ENCODE data around the gene ORM1.
"Not testable (repeated sequence)": the region's sequence is repeated elsewhere in the genome, so short reads cannot be mapped to it uniquely, and the experiment has no call there.

The ORM1 gene

DNA sequence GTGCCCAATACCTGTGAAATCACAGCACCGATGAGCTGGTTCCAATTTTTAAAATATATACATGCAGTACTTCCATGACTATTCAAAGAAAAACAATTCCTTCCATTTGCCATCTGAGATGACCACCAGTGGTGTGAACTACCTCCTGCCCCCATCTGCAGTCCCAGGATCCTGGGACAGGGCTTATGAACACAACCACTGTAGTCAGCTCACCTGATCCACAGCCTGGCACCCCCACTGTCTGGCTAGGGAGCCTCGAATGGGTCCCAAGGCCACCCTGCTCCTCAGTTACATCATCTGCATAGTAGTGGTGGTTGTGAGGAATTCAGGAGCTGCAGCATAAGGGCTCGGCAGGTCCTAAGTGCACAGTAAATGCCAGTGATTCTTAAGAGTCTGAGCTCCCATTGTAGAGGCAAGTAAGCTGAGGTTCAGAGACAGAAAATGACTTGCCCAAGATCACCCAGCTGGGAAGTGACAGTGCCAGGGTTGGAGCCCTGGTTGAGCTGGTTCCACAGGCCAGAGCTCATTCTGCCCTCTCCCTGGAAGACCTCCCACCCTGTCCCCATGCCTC lies 2.9 kb downstream of the ORM1 start:
- DNase-seq = not testable (repeated sequence)

- no peak for DNase-seq
These were observed 4.9 kb downstream of the ORM1 start for GRCh38 chr9:114327749-114328148.

DNA sequence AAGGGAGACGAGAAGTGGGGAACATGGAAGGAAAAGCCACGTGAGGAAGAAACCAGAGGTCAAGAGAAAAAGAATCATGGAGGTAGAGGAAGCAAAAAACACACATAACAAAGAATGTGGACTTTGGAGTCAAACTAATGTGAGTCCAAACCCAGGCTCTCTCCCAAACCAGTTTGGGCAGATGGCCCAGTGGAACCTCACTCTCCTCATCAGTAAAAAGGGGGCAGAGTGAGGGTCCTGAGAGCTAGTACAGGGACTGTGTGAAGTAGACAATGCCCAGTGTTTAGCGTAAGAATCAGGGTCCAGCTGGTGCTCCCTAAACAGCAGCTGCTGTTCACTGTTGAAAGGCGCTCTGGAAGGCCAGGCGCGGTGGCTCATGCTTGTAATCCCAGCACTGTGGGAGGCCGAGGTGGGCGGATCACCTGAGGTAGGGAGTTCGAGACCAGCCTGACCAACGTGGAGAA lies 5.5 kb downstream of the ORM1 start:
- not testable (repeated sequence) for DNase-seq

- DNase-seq = not testable (repeated sequence)
These were observed 6.2 kb downstream of the ORM1 start for GRCh38 chr9:114328937-114329624.

GRCh38 chr9:114329625-114330022 lies 6.7 kb downstream of the ORM1 start, which contains the start of gene ORM2:
Gene ORM2 (plus strand): TSS chr9:114329869. CDS start chr9:114329905, 36 bp downstream.
- DNase-seq = not testable (repeated sequence)

GRCh38 chr9:114330636-114331035 lies 7.7 kb downstream of the ORM1 start:
- no peak for DNase-seq

GRCh38 chr9:114331229-114332195 lies 8.6 kb downstream of the ORM1 start:
- DNase-seq = not testable (repeated sequence)

- DNase-seq = not testable (repeated sequence)
These were observed 9.7 kb downstream of the ORM1 start for GRCh38 chr9:114332474-114333040.

DNA sequence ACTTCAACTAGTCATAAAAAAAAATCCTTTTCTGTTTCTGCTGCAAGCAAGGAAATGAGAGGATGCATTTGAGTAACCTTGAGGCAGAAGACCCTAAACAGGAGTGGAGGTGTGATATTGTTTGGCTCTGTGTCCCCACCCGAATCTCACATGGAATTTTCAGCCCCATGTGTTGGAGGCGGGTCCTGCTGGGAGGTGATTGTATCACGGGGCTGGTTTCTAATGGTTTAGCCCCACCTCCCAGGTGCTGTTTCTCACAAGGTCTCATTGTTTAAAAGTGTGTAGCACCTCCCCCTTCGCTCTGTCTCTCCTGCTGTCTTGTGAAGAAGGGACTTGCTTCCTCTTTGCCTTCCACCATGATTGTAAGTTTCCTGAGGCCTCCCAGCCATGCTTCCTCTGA lies 10.8 kb downstream of the ORM1 start:
- not testable (repeated sequence) for DNase-seq

- DNase-seq = no peak
These were observed 11.6 kb downstream of the ORM1 start for GRCh38 chr9:114334490-114334889.

- no peak for DNase-seq
These were observed 12.8 kb downstream of the ORM1 start for GRCh38 chr9:114335745-114336144.

- no peak for DNase-seq
These were observed 13.3 kb downstream of the ORM1 start for GRCh38 chr9:114336157-114336556.

GRCh38 chr9:114336699-114337395 lies 13.9 kb downstream of the ORM1 start:
- no peak for DNase-seq

DNA sequence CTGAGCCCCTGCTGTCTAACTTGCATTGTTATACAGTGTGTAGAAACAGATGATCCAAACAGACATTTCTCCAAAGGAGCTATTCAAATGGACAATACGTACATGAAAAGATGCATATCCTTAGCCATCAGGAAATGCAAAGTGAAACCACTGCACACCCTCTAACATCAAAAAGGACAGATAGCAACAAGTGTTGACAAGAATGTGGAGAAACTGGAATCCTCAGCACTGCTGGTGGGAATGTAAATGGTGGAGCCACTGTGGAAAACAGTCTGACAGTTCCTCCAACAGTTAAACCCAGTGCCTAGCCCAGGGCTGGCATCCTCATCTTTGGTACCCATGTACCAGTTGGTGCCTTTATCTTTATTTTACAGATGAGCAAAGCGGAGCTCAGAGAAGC lies 15.3 kb downstream of the ORM1 start:
- no peak for DNase-seq

DNA sequence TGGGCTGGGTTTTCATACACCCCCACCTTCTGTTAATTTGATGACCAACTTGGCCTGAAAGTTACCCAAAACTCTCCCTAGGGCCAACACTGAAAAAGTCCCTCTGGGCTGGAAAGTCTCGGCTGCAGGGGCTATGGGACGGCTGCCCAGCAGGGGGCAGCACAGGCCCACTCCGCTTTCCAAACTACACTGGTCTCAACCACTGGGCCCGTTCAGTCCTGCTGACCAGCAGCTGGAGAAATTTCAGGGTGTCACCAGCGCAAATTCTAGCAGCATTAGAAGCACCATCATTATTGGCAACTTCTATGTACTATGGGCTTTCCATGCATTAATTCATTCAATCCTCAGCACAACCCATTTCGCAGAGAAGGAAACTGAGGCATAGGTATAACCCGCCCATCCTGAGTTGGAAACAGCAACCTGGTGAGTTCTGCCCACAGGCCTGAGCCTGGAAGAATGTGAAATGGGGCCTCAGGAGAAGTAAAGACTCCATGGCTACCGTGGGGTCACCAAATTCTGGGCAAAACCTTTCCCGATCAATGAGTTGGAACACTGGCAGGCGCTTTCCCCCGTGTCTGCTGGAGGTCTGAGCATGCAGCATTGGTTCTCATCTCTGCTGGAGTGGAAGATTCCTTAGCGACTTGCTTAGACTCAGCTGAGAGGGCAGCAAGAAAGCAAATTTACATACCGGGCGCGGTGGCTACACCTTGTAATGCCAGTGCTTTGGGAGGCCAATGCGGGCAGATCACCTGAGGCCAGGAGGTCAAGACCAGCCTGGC lies 16.4 kb downstream of the ORM1 start:
- DNase-seq = peak; percentile 28

- DNase-seq = no peak
These were observed 18.4 kb downstream of the ORM1 start for GRCh38 chr9:114341152-114341830.

DNA sequence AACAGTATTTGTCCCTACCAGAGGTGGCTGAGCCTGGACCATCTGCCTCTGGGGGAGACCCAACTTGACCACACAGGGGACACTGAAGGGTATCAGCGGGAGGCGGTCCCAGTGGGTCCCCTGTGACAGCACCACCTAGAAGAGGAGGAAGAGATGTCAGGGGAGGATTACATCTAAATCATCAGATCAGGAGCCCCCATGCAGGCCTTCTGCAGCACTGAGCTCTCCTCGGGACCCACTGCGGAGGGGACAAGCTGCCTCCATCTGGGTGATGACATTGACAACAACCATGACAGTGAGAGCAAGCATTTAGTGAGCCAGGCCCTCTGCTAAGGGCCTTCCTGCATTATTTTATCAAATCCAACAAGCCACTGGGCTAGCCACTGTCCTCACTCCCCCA lies 19.1 kb downstream of the ORM1 start:
- DNase-seq = no peak

- DNase-seq = no peak
These were observed 20.0 kb downstream of the ORM1 start for GRCh38 chr9:114342755-114343440.

GRCh38 chr9:114343471-114344187 lies 20.7 kb downstream of the ORM1 start:
- DNase-seq = no peak

DNA sequence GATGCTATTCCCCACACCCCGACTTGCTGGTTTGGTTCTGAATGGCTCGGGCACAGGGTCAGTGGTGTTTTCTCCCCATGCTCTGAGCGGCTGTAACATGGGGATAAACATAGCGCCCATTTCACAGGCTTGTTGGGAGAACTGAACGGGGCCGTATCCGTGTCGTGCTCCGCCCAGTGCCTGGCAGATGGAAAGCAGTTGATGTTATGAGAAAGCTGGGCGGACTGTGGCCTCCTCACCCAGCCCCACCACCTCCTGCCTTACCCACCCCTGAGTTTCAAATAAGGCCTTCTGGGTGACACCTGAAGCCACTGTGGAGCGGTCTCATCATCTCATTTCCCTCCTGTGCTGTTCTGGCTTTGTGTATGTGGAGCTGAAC lies 21.3 kb downstream of the ORM1 start:
- no peak for DNase-seq

Measured in activated effector memory CD4-positive, alpha-beta T cell treated with Interleukin-2 at 50 U/mL for 16 hours (primary cell).